Bronchial epithelial cell (primary cell): ENCODE data around the gene MMP24. TPM values are rescaled to one million over a fixed set of nuclear protein-coding genes. Genes with fewer than 3 reads are reported as not detected.
"Not testable (repeated sequence)": the region's sequence is repeated elsewhere in the genome, so short reads cannot be mapped to it uniquely, and the experiment has no call there.

Source experiments
- DNase-seq: peaks from one replicate; pipeline ENCODE4 v3.0.0-alpha.2; 2010; ENCODE audit warnings: low read depth
- FAIRE-seq: peaks from 2 replicates; lab custom pipeline; 2011; peaks lifted over from hg19 to GRCh38; lab: Jason Lieb, UNC
- H3K27me3 ChIP-seq: 2 replicates; pipeline ENCODE4 v1.5.1; 2011; ENCODE audit warnings: low read length; ENCODE audit not compliant: control insufficient read depth, insufficient read depth
- H3K36me3 ChIP-seq: 2 replicates; pipeline ENCODE4 v1.5.1; 2011; ENCODE audit warnings: low read length; ENCODE audit not compliant: control insufficient read depth, insufficient read depth
- H3K4me3 ChIP-seq: 2 replicates; pipeline ENCODE4 v1.5.1; 2011; ENCODE audit warnings: mild to moderate bottlenecking, low read depth, low read length, control low read depth
- total RNA-seq: library from RNA; depleted of rRNA; stranded (reverse); fragments of >200 nt; gene quantifications from 2 replicates; pipeline ENCODE4 v1.2.1, GENCODE V29; 2014
- TF ChIP-seq, protein P1 (sequence below): IDR thresholded peaks from 2 replicates; pipeline ENCODE4 v1.5.1; 2011; ENCODE audit warnings: mild to moderate bottlenecking, moderate library complexity, low read length, control low read depth, inconsistent platforms; ENCODE audit not compliant: insufficient read depth, severe bottlenecking

Gene MMP24
- total RNA-seq, 1 donor from 2014 or later: not detected

- FAIRE-seq (no peak), DNase-seq (no peak)
- no peak overlapping the region for H3K4me3 ChIP-seq
- TF ChIP-seq, protein P1, sequence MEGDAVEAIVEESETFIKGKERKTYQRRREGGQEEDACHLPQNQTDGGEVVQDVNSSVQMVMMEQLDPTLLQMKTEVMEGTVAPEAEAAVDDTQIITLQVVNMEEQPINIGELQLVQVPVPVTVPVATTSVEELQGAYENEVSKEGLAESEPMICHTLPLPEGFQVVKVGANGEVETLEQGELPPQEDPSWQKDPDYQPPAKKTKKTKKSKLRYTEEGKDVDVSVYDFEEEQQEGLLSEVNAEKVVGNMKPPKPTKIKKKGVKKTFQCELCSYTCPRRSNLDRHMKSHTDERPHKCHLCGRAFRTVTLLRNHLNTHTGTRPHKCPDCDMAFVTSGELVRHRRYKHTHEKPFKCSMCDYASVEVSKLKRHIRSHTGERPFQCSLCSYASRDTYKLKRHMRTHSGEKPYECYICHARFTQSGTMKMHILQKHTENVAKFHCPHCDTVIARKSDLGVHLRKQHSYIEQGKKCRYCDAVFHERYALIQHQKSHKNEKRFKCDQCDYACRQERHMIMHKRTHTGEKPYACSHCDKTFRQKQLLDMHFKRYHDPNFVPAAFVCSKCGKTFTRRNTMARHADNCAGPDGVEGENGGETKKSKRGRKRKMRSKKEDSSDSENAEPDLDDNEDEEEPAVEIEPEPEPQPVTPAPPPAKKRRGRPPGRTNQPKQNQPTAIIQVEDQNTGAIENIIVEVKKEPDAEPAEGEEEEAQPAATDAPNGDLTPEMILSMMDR: no peak
- no peaks in the 10 kb centered on the region for H3K36me3 ChIP-seq
- H3K27me3 ChIP-seq: no peaks in the 10 kb centered on the region
These were observed 28.0 kb downstream of the MMP24 start for GRCh38 chr20:35254448-35254999.

DNA sequence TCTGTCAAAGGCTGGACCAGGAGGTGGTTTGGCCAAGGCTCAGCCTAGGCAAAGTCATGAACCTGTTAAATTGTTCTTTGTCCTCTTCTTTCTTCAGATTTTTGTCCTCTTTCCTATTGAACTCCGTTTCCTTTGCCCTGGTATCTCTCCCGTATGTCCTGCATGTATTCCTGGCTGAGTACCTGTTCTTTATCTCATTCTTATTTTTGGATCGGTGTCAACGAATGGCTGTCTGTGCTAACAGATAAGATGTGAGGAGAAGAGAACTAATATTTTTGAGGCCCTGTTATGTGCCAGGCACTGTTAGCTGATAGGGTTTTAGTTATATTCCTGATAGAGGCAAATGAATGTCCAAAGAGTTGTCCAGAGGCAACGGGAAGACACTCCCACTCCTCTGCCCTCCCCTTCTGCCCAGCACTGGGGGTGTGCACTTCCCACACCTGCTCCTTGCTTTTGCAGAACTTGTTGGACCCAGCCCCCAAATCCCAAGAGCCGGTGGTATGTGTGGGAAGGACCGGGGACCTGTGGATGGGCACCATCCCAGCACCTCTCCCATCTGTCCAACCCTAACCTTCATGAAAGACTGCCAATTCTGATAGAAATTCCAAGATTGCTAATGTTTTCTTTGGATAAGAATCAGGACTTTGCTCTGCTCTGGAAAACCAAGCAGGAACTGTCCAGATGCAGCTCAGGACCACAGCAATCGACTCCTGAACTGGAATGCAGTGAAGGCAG, 30.9 kb downstream of the MMP24 start:
- Histone ChIP-seq H3K36me3 (no peaks in the 10 kb centered on the region), H3K27me3 (no peaks in the 10 kb centered on the region), H3K4me3 (no peak overlapping the region)
- no peak for DNase-seq
- TF ChIP-seq, protein P1: no peak
- FAIRE-seq: no peak

- H3K36me3 ChIP-seq: no peaks in the 10 kb centered on the region
- no peak for FAIRE-seq
- H3K27me3 ChIP-seq: no peaks in the 10 kb centered on the region
- TF ChIP-seq, protein P1: no peak
- DNase-seq: no peak
- H3K4me3 ChIP-seq: no peak overlapping the region
These were observed 33.9 kb downstream of the MMP24 start for GRCh38 chr20:35260426-35260825.

- DNase-seq, H3K27me3 ChIP-seq, H3K36me3 ChIP-seq, FAIRE-seq, H3K4me3 ChIP-seq: not testable (repeated sequence)
These were observed 35.8 kb downstream of the MMP24 start for GRCh38 chr20:35262321-35262720.

DNA sequence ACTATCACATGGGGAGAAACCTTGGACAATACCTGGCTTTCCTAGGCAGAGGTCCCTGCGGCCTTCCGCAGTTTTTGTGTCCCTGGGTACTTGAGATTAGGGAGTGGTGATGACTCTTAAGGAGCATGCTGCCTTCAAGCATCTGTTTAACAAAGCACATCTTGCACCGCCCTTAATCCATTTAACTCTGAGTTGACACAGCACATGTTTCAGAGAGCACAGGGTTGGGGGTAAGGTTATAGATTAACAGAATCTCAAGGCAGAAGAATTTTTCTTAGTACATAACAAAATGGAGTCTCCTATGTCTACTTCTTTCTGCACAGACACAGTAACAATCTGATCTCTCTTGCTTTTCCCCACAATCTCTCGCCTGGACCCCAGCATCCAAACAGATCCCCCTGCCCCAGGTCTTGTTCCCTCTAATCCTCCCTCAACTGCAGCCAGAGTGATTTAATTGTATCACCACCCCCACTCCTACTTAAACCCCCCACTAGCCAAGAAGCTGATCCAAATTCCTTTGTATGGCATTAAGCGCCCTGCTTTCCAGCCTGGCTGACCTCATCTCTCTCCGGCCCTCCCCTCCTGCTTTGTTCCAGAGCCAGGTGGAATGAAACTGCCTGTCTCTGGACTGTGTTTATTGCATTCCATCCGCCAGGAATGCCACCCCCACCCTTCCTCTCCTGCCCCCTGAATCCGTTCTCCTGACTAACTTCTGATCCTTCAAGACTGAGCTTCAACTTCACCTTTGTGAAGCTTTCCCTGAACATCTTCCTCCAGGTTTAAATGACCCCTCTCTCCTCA, 36.4 kb downstream of the MMP24 start:
- not testable (repeated sequence) for H3K27me3 ChIP-seq, H3K4me3 ChIP-seq, FAIRE-seq, H3K36me3 ChIP-seq
- DNase-seq: peak; percentile 68
- TF ChIP-seq, protein P1: peak; percentile 32

DNA sequence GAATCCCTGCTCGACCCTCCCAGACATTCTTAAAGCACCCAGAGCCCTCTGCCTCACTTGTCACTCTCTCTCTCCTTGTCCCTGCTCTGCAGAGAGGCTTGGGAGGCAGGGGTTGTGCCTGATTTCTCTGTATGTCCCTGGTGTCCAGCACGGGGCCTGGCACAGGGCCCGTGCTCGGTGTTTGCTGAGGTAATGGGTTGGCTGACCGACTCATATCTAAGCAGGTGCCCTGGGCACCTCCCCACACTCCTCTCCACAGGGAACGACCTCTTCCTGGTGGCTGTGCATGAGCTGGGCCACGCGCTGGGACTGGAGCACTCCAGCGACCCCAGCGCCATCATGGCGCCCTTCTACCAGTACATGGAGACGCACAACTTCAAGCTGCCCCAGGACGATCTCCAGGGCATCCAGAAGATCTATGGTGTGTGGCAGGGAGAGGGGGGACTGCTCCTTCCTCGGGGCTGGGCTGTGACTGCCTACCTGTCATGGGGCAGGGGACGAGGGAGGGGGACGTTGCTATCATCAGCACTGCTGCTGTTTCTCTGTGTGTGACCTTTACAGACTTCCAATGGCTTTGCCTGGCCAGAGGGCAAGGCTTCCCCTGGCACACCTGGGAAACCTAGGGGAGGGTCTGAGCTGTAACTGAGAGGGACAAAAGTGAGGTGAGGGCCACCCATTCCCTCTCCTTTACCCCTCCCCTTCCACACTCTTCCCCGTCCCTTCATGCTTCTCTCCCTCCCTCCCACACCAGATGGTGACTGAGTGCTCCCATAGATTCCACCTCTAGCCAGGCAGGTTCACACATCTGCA, 37.2 kb downstream of the MMP24 start:
- TF ChIP-seq, protein P1: no peak
- DNase-seq: no peak
- Histone ChIP-seq H3K27me3 (no peaks in the 10 kb centered on the region), H3K36me3 (no peaks in the 10 kb centered on the region), H3K4me3 (no peak overlapping the region)
- peak; percentile 58 for FAIRE-seq
